ENCODE measurements around the gene CDC42EP3. TPM values are rescaled to one million over a fixed set of nuclear protein-coding genes. Genes with fewer than 3 reads are reported as not detected.
A peak's percentile ranks its signal among the peaks of the same experiment; 100 is the strongest.

Gene CDC42EP3
- total RNA-seq, 1 experiment from 2014 or later, result 47.8 TPM

DNA sequence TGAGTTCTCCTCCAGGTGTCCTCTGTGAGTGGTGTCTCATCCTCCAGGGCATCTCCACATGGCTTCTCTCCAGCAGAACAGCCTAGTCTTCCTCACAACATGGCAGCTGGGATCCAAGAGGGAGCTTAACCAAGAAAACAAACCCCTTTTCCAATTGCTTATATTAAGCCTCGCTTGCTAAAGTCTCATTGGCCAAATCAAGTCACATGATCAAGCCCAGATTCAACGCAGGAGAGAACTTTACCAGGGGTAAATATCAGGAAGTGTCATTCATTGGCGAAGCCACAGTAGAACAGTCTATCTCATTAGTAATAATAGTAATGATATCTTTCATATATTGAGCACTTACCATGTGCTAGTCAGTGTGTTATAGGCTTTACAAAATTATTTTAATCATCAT lies 53.1 kb downstream of the CDC42EP3 start:
- no peak for DNase-seq (ENCODE audit: low read depth)

- DNase-seq (ENCODE audit: low read depth), result no peak
These were observed 54.1 kb downstream of the CDC42EP3 start for GRCh38 chr2:37617119-37617892.

GRCh38 chr2:37616677-37617005 lies 54.8 kb downstream of the CDC42EP3 start:
- DNase-seq (ENCODE audit: low read depth), result peak; percentile 80

GRCh38 chr2:37615804-37616676 lies 55.4 kb downstream of the CDC42EP3 start:
- no peak for DNase-seq (ENCODE audit: low read depth)

DNA sequence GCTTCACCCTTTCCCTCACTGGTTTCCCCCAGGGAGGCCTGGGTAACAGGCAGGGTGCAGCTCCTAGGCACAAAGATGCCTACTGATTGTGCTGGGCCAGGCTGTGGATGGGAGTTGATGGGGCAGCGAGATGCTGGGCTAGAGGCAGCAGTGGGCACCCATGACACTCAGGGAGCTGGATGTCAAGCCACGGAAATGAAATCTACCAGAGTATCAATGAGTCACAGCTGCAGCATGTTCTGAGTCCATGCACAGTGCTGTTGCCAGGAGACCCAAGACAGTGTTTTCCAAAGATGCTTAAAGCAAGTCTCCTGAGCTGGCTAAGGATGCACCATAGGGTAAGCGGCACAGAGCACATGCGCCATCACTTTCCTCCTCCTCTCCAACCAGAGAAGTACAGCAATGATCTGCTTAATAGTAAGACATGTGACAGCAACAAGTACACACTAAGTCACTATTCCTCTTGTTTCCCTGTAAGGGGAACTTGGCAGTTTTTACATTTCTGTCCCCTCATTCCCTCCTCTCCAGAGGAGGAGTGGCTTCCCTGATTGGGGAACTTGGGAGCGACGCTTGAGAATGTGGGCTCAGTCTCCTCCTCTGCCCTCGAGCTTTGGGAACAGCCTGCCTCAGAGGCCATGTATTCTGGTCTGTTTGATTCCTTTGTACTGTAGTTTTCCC lies 57.2 kb downstream of the CDC42EP3 start:
- peak; percentile 84 for DNase-seq (ENCODE audit: low read depth)

- no peak for DNase-seq (ENCODE audit: low read depth)
These were observed 59.1 kb downstream of the CDC42EP3 start for GRCh38 chr2:37612382-37612781.

GRCh38 chr2:37610638-37611289 lies 60.7 kb downstream of the CDC42EP3 start:
- no peak for DNase-seq (ENCODE audit: low read depth)

- DNase-seq (ENCODE audit: low read depth), result no peak
These were observed 61.7 kb downstream of the CDC42EP3 start for GRCh38 chr2:37609782-37610181.

GRCh38 chr2:37604716-37605115 lies 66.7 kb downstream of the CDC42EP3 start:
- no peak for DNase-seq (ENCODE audit: low read depth)

DNA sequence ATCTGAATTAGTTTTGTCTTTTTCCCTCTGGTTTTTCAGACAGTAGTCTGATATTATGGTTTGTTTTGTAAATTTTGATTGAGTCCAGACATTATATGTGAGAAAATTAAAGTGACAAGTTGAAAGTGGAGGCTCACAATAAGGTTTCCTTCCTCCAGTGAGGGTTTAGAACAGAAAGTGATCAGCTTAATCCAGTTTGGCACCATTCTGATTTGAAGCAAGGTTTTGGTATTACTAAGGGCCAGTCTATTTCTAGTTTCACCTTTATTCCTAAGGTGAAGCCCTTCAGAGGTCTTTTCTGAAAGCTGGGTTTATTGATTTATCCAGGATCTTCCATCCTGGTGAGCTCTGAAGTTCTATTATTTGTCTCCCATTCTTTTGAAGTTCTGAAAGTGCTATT lies 68.7 kb downstream of the CDC42EP3 start:
- DNase-seq (ENCODE audit: low read depth), result no peak

- DNase-seq (ENCODE audit: low read depth), result no peak
These were observed 69.4 kb downstream of the CDC42EP3 start for GRCh38 chr2:37602040-37602439.

DNA sequence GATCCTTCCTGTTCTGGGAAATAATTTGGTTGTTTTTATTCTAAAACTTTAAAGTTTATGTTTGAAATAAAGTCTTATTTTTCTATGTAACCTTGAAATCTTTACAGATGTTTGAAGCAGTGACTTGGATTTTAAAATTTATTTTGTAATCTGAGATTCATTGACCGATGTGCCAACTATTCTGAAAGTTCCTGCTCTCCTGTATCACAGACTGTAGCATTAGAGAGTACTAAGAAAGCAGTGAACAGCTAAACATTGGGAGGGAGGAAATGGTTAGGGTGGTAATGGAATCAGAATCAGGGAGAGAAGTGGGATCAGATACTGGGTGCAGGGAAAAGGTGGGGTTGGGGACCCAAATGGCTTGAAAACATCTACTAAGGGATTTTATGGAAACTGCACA lies 69.9 kb downstream of the CDC42EP3 start:
- DNase-seq (ENCODE audit: low read depth), result no peak

DNA sequence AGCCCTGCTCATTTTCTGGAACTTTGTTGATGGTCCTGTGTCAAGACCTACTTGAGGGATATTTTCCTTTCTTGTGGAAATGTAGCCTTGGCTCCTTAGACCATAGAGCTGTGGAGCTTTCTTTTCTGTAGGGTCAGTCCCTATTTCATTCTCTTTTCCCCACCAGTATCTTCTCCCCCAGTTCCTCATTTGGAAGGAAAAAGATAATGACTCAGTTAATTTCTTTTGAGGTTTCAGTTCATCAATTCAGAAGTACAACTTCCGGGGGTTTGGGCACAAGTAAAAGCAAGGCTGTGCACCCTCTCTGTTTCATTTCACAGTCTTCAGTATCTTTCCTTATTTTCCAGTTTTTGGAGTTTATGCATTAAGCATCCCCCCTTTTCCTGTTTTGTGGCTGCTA lies 70.7 kb downstream of the CDC42EP3 start:
- DNase-seq (ENCODE audit: low read depth), result no peak

GRCh38 chr2:37599688-37600525 lies 71.5 kb downstream of the CDC42EP3 start:
- DNase-seq (ENCODE audit: low read depth), result no peak

- no peak for DNase-seq (ENCODE audit: low read depth)
These were observed 77.7 kb downstream of the CDC42EP3 start for GRCh38 chr2:37593694-37594093.

DNA sequence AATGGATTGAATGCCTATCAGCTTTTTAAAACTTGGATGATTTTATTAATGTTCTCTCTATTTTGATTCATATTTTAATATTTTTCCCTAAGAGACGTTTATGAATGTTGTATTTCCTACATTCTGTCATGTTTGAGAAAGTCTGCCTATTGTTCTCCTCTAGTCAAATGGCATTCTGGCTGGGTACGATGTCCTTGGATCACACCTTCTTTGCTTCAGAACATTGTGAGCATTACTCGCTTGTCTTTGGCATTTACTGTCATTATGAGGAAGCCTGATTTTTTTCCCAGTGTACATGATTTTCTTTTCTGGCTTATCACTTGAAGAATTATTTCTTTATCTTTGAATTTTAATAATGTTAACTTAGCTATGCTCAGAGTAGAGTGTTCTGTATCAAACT lies 78.4 kb downstream of the CDC42EP3 start:
- DNase-seq (ENCODE audit: low read depth), result no peak
